Esophagus squamous epithelium (tissue), 5 donors: ENCODE results near the gene DNMT3A. TPM values are rescaled to one million over a fixed set of nuclear protein-coding genes. Genes with fewer than 3 reads are reported as not detected.

Experiments used
- DNase-seq: peaks from one replicate; lab custom pipeline; 2025; lab: John Stamatoyannopoulos, UW
- H3K27ac ChIP-seq, 4 donors: fragments of 200-600 bp; sonication (generic); one replicate each; pipeline ENCODE4 v1.5.1; 2016 to 2019; ENCODE audit warnings: mild to moderate bottlenecking in 1 of 4
- H3K27me3 ChIP-seq, 4 donors: fragments of 200-600 bp; sonication (generic); 1 replicate in 3 of 4; 2 replicates in 1 of 4; pipeline versions ENCODE4 v1.5.1 to v1.6.0; 2017 to 2021; ENCODE audit warnings: antibody characterized with exemption in 1 of 4
- H3K36me3 ChIP-seq, 3 donors: fragments of 200-600 bp; sonication (generic); one replicate each; pipeline ENCODE4 v1.5.1; 2016 to 2019
- H3K4me1 ChIP-seq, 3 donors: fragments of 200-600 bp; sonication (generic); one replicate each; pipeline ENCODE4 v1.5.1; 2017 to 2019
- H3K4me3 ChIP-seq, 4 donors: fragments of 200-600 bp; sonication (generic); 1 replicate in 3 of 4; 2 replicates in 1 of 4; pipeline ENCODE4 v1.5.1; 2016 to 2019; ENCODE audit warnings: mild to moderate bottlenecking in 2 of 4, moderate library complexity in 1 of 4
- H3K9me3 ChIP-seq, 3 donors: fragments of 200-600 bp; sonication (generic); one replicate each; pipeline ENCODE4 v1.5.1; 2016 to 2019
- POLR2A ChIP-seq, 4 donors: fragments of 450-650 bp; IDR thresholded peaks; one replicate each; pipeline ENCODE4 v1.6.1; 2017; ENCODE audit warnings: antibody characterized with exemption in 4 of 4, mild to moderate bottlenecking in 4 of 4, moderate library complexity in 3 of 4
- WGBS, 2 donors: methylation state at CpG; one replicate each; pipeline ENCODE4 v1.1.5; 2018; 5-methylcytosine and 5-hydroxymethylcytosine counted together
- intact Hi-C: fragments of 100-400 bp; cut with DNase I; formaldehyde crosslinking; loops from one replicate; pipeline ENCODE4 v1.15.0; 2022
- total RNA-seq, 4 donors: library from RNA; depleted of rRNA; stranded (reverse); fragments of >200 nt; gene quantifications; one replicate each; pipeline ENCODE4 v1.1.0, GENCODE V29; 2016
- TF ChIP-seq, protein P1 (sequence below), 6 experiments: fragments of 450-650 bp in 4 of 6; fragments of 200-600 bp in 2 of 6; sonication (generic) in 2 of 6; IDR thresholded peaks; one replicate each; pipeline ENCODE4 v1.5.1; 2016 to 2019; ENCODE audit warnings: antibody characterized with exemption in 6 of 6, mild to moderate bottlenecking in 4 of 6, moderate library complexity in 4 of 6
- donor health status: DM: yes; HTN: yes; CAD: no.

Gene DNMT3A
- total RNA-seq, 4 donors from 2014 or later = 4.1 to 13.6 (median 8.2) TPM

DNA sequence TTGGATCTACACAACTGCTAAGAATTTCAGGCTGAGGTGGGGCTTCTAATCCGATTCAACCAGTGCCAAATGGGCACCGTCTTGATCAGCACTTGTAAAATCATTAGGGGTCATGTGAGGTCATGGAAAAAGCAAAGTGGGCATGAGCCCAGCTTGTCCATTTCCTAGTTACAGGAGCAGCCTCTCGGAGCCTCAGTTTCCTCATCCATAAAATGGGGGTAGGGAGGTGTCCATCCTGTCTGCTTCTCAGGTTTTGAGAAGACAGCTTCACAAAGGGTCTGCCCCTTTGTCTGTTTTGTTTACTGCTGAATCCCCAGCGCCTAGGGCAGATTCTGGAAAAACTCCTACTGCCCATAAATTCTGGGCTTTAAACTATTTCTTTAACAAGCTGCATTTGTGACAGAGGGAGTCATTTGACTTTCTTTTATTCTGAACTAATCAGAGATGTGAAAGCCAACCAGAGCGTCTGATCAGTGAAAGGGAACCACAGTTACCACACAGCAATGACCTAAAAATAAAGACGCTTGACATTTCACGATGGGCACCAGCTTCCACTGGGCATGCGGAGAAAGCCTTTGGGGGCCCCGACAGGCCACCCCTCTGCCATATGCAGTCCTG lies 38.9 kb downstream of the DNMT3A start:
- H3K4me1 ChIP-seq = peaks cover 8 to 88% (median 33%) of the 10 kb centered on the region in 3 donors
- H3K36me3 ChIP-seq = peaks cover 0 to 51% (median 0%) of the 10 kb centered on the region in 3 donors
- intact Hi-C loops = no loop called here
- 84 to 86% methylated on average over 7 of the region's 9 CpGs for WGBS, 2 donors
- no peak overlapping the region for H3K27ac ChIP-seq
- no peak overlapping the region for H3K4me3 ChIP-seq
- DNase-seq = no peak
- no peaks in the 10 kb centered on the region for H3K27me3 ChIP-seq
- H3K9me3 ChIP-seq = no peaks in the 10 kb centered on the region
- TF ChIP-seq, protein P1, sequence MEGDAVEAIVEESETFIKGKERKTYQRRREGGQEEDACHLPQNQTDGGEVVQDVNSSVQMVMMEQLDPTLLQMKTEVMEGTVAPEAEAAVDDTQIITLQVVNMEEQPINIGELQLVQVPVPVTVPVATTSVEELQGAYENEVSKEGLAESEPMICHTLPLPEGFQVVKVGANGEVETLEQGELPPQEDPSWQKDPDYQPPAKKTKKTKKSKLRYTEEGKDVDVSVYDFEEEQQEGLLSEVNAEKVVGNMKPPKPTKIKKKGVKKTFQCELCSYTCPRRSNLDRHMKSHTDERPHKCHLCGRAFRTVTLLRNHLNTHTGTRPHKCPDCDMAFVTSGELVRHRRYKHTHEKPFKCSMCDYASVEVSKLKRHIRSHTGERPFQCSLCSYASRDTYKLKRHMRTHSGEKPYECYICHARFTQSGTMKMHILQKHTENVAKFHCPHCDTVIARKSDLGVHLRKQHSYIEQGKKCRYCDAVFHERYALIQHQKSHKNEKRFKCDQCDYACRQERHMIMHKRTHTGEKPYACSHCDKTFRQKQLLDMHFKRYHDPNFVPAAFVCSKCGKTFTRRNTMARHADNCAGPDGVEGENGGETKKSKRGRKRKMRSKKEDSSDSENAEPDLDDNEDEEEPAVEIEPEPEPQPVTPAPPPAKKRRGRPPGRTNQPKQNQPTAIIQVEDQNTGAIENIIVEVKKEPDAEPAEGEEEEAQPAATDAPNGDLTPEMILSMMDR (IDR thresholded peaks at IDR 0.05) = no peak
- no peak for TF ChIP-seq POLR2A (IDR thresholded peaks at IDR 0.05)

DNA sequence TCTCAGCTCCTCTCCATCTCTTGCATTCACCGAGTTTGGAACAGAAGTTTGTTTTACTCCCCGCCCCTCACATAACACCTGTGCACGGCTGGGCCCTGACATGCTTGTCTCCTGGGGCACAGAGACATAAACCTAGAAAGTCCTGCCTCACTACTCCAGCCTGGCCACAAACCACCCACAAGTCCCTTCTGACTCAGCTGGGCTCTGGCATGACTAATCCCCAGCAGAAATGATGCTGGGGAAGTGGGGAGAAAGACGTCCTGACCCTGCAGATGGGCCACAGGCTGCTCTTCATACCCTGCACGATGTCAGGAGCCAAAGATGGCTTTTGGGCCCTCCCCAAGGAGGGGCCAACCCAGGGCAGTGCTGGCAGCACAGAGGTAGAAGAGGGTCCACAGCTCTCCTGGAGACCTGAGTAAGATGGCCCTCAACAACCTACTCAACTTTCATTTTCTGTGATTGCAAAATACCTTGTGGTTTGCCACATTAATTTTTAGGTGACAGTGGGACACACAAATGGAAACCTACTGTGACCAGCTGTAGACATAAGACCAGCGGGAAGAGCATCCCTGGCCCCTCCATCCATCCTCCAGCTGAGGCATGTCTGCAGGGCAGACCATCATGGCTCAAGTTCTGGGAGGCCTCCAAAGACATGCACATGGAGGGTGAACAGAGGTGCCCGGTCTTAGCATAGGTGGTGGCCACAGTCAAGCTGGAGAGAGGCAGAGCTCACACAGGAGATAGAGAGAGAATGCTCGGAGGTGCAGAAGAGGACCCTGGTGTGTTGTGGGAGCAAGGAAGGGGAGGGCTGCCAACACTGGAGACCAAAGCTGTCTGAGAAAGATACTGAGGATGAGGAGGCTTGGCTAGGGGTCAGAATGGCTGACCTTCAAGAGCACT lies 40.0 kb downstream of the DNMT3A start:
- no peak for DNase-seq
- Histone ChIP-seq H3K36me3 (peaks cover 0 to 56% (median 0%) of the 10 kb centered on the region in 3 donors), H3K9me3 (no peaks in the 10 kb centered on the region), H3K27ac (no peak overlapping the region), H3K4me3 (no peak overlapping the region), H3K4me1 (peaks cover 8 to 88% (median 28%) of the 10 kb centered on the region in 3 donors), H3K27me3 (no peaks in the 10 kb centered on the region)
- no peak for TF ChIP-seq POLR2A (IDR thresholded peaks at IDR 0.05)
- TF ChIP-seq, protein P1 (IDR thresholded peaks at IDR 0.05) = no peak
- WGBS, 2 donors = 41 to 42% methylated on average over 8 of the region's 8 CpGs
- intact Hi-C loops = no loop called here

DNA sequence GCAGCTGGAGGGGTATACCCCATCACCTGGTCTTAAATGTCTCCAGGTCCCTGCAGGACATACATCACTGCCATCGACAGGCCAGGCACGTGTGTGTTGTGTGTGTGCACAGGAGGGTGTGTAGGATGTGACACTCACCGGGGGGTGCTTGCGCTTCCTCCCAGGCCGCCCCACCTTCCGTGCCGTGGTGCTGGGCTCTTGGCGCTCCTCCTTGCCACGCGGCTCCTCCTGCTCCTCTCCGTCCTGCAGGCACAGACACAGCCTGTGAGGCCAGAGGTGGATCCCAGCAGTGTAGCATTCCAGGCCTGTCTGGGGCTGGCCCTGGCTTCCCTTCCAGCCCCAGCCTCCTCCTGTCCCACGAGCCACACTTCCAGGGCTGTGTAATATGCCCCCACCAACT lies 41.7 kb downstream of the DNMT3A start:
- TF ChIP-seq POLR2A (IDR thresholded peaks at IDR 0.05) = no peak
- TF ChIP-seq, protein P1 (IDR thresholded peaks at IDR 0.05) = no peak
- no peak overlapping the region for H3K4me3 ChIP-seq
- WGBS, 2 donors = 90% methylated on average over 8 to 12 of the region's 12 CpGs
- no peak overlapping the region for H3K27ac ChIP-seq
- intact Hi-C loops = no loop called here
- peaks cover 0 to 47% (median 0%) of the 10 kb centered on the region in 3 donors for H3K36me3 ChIP-seq
- H3K9me3 ChIP-seq = no peaks in the 10 kb centered on the region
- no peaks in the 10 kb centered on the region for H3K27me3 ChIP-seq
- peaks cover 5 to 87% (median 19%) of the 10 kb centered on the region in 3 donors for H3K4me1 ChIP-seq
- no peak for DNase-seq

DNA sequence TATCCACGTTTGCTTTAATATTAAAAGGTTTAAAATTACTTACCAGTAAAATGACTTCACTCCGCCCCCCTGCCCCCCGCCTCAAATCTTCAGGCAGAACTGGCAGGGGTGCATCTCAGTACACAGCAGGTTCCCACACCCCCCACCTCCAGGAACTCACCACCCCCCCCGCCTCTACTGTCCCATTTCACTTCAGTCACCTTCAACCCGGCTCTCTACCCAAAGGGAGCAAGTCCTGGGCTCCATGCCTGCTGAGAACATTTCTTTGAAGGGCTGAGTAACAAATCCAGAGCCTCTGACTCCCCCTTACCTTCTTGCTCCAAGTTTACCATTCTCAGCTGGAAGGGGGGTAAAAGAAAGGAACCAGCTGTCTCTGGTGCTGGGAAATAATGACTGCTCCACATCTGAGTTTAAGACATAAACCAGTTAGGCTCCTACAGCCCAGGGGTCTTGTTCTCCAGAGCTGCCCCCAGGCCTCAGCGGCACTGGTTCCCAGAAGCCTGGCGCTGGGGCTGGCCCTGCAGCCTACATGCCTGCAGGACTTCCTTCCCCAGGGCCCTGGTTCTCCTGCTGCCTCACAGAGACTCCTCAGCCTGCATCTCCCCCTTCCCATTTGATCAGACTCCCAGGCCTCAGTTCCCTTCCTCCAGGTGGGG lies 42.8 kb downstream of the DNMT3A start:
- TF ChIP-seq POLR2A (IDR thresholded peaks at IDR 0.05) = no peak
- TF ChIP-seq, protein P1 (IDR thresholded peaks at IDR 0.05) = no peak
- no peak for DNase-seq

More for the DNA sequence above, 42.8 kb downstream of the DNMT3A start:
- Histone ChIP-seq H3K4me1 (peaks cover 13 to 87% (median 30%) of the 10 kb centered on the region in 3 donors), H3K4me3 (no peak overlapping the region), H3K9me3 (no peaks in the 10 kb centered on the region), H3K27me3 (no peaks in the 10 kb centered on the region), H3K27ac (peak overlapping the region in 1 of 4 donors; percentile 13), H3K36me3 (peaks cover 0 to 46% (median 0%) of the 10 kb centered on the region in 3 donors)
- intact Hi-C loops = no loop called here
- WGBS, 2 donors = 81 to 97% methylated on average over 5 to 6 of the region's 7 CpGs
